ENCODE data around the gene SLC35E2B.
"Not testable (repeated sequence)": the region's sequence is repeated elsewhere in the genome, so short reads cannot be mapped to it uniquely, and the experiment has no call there.

Gene SLC35E2B

GRCh38 chr1:1637479-1637875 lies 55.1 kb downstream of the SLC35E2B start:
- DNase-seq = not testable (repeated sequence)

- not testable (repeated sequence) for DNase-seq
These were observed 55.7 kb downstream of the SLC35E2B start for GRCh38 chr1:1636621-1637478.

GRCh38 chr1:1634613-1635012 lies 58.0 kb downstream of the SLC35E2B start:
- not testable (repeated sequence) for DNase-seq

GRCh38 chr1:1633409-1633808 lies 59.2 kb downstream of the SLC35E2B start:
- not testable (repeated sequence) for DNase-seq

GRCh38 chr1:1631782-1632420 lies 60.7 kb downstream of the SLC35E2B start, which contains the start of gene MMP23B:
Gene MMP23B, plus strand, starts transcription at chr1:1632173. Its CDS starts 46 bp downstream, at chr1:1632219.
- no peak for DNase-seq

GRCh38 chr1:1630965-1631781 lies 61.4 kb downstream of the SLC35E2B start:
- peak in 1 of 2 donors; percentile 24 for DNase-seq

GRCh38 chr1:1630191-1630964 lies 62.2 kb downstream of the SLC35E2B start:
- DNase-seq = peak; percentile 87 to 94

GRCh38 chr1:1629430-1630190 lies 63.0 kb downstream of the SLC35E2B start:
- peak; percentile 67 to 81 for DNase-seq

- DNase-seq = peak; percentile 31 to 38
These were observed 63.7 kb downstream of the SLC35E2B start for GRCh38 chr1:1628754-1629429.

- no peak for DNase-seq
These were observed 64.5 kb downstream of the SLC35E2B start for GRCh38 chr1:1627829-1628753.

- no peak for DNase-seq
These were observed 65.2 kb downstream of the SLC35E2B start for GRCh38 chr1:1627261-1627828.

GRCh38 chr1:1626207-1627141 lies 66.1 kb downstream of the SLC35E2B start:
- no peak for DNase-seq

- no peak for DNase-seq
These were observed 66.8 kb downstream of the SLC35E2B start for GRCh38 chr1:1625824-1626206.

- no peak for DNase-seq
These were observed 67.2 kb downstream of the SLC35E2B start for GRCh38 chr1:1625404-1625775.

- no peak for DNase-seq
These were observed 67.9 kb downstream of the SLC35E2B start for GRCh38 chr1:1624443-1625403.

GRCh38 chr1:1623631-1624442 lies 68.8 kb downstream of the SLC35E2B start:
- no peak for DNase-seq
